Measurements from ENCODE around the gene IL1R2. TPM values are rescaled to one million over a fixed set of nuclear protein-coding genes. Genes with fewer than 3 reads are reported as not detected.

The IL1R2 gene
- total RNA-seq, 1 donor = 0.36 TPM

- Histone ChIP-seq H3K4me1 (ENCODE audit: insufficient read depth, low read length) (no peaks in the 10 kb centered on the region), H3K36me3 (ENCODE audit: insufficient read depth, low read length) (no peaks in the 10 kb centered on the region), H3K27me3 (ENCODE audit: insufficient read depth, low read length) (peaks cover 3% of the 10 kb centered on the region), H4K20me1 (ENCODE audit: insufficient read depth, low read length) (no peaks in the 10 kb centered on the region), H3K27ac (ENCODE audit: low read depth, low read length) (no peak overlapping the region), H2AFZ (ENCODE audit: low read length) (no peak overlapping the region), H3K9me3 (ENCODE audit: low read depth, low read length) (no peaks in the 10 kb centered on the region), H3K4me2 (ENCODE audit: insufficient read depth, low read length) (no peak overlapping the region), H3K79me2 (ENCODE audit: insufficient read depth, low read length) (no peaks in the 10 kb centered on the region), H3K4me3 (ENCODE audit: insufficient read depth, low read length) (no peak overlapping the region)
- TF ChIP-seq, protein P1, sequence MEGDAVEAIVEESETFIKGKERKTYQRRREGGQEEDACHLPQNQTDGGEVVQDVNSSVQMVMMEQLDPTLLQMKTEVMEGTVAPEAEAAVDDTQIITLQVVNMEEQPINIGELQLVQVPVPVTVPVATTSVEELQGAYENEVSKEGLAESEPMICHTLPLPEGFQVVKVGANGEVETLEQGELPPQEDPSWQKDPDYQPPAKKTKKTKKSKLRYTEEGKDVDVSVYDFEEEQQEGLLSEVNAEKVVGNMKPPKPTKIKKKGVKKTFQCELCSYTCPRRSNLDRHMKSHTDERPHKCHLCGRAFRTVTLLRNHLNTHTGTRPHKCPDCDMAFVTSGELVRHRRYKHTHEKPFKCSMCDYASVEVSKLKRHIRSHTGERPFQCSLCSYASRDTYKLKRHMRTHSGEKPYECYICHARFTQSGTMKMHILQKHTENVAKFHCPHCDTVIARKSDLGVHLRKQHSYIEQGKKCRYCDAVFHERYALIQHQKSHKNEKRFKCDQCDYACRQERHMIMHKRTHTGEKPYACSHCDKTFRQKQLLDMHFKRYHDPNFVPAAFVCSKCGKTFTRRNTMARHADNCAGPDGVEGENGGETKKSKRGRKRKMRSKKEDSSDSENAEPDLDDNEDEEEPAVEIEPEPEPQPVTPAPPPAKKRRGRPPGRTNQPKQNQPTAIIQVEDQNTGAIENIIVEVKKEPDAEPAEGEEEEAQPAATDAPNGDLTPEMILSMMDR (IDR thresholded peaks at IDR 0.05; ENCODE audit: extremely low read depth, low read depth, low read length) = peak; percentile 71
- DNase-seq (ENCODE audit: insufficient read length, low spot score, missing footprints) = peak; percentile 46
Measured at GRCh38 chr2:101983928-101984327, 7.8 kb upstream of the IL1R2 start.

DNA sequence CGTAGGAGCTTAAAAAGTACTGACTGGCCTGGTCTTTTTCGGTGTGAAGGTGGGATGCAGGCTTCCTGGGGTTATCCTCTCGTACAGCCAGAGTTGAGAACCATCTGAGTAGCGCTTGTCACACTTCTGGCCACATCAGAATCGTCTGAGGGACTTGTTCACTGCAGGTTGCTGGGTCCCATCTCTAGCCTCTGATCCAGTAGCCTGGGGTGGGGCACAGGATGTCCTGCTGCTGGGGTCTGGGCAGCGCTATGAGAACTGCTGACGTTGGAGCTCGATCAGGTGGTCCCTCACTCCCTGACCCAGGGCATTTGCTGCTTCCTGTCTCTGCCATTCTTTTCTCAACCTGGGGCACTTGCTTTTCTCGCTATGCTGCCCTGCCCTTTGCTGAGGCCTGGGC is 7.1 kb upstream of the IL1R2 start:
- no peak overlapping the region for H2AFZ ChIP-seq (ENCODE audit: low read length)
- no peak overlapping the region for H3K4me2 ChIP-seq (ENCODE audit: insufficient read depth, low read length)
- DNase-seq (ENCODE audit: insufficient read length, low spot score, missing footprints) = peak; percentile 47
- no peak overlapping the region for H3K4me3 ChIP-seq (ENCODE audit: insufficient read depth, low read length)
- H4K20me1 ChIP-seq (ENCODE audit: insufficient read depth, low read length) = no peaks in the 10 kb centered on the region
- no peaks in the 10 kb centered on the region for H3K36me3 ChIP-seq (ENCODE audit: insufficient read depth, low read length)
- H3K27me3 ChIP-seq (ENCODE audit: insufficient read depth, low read length) = peaks cover 3% of the 10 kb centered on the region
- H3K27ac ChIP-seq (ENCODE audit: low read depth, low read length) = no peak overlapping the region
- H3K9me3 ChIP-seq (ENCODE audit: low read depth, low read length) = no peaks in the 10 kb centered on the region
- TF ChIP-seq, protein P1 (IDR thresholded peaks at IDR 0.05; ENCODE audit: extremely low read depth, low read depth, low read length) = no peak
- H3K79me2 ChIP-seq (ENCODE audit: insufficient read depth, low read length) = no peaks in the 10 kb centered on the region
- no peaks in the 10 kb centered on the region for H3K4me1 ChIP-seq (ENCODE audit: insufficient read depth, low read length)

- Histone ChIP-seq H4K20me1 (ENCODE audit: insufficient read depth, low read length) (no peaks in the 10 kb centered on the region), H2AFZ (ENCODE audit: low read length) (no peak overlapping the region), H3K9me3 (ENCODE audit: low read depth, low read length) (no peaks in the 10 kb centered on the region), H3K27me3 (ENCODE audit: insufficient read depth, low read length) (peaks cover 3% of the 10 kb centered on the region), H3K27ac (ENCODE audit: low read depth, low read length) (no peak overlapping the region), H3K4me1 (ENCODE audit: insufficient read depth, low read length) (no peaks in the 10 kb centered on the region), H3K4me2 (ENCODE audit: insufficient read depth, low read length) (no peak overlapping the region), H3K36me3 (ENCODE audit: insufficient read depth, low read length) (no peaks in the 10 kb centered on the region), H3K4me3 (ENCODE audit: insufficient read depth, low read length) (no peak overlapping the region), H3K79me2 (ENCODE audit: insufficient read depth, low read length) (no peaks in the 10 kb centered on the region)
- TF ChIP-seq, protein P1 (IDR thresholded peaks at IDR 0.05; ENCODE audit: extremely low read depth, low read depth, low read length) = no peak
- peak; percentile 22 for DNase-seq (ENCODE audit: insufficient read length, low spot score, missing footprints)
Measured at GRCh38 chr2:101985101-101985792, 6.5 kb upstream of the IL1R2 start.

DNA sequence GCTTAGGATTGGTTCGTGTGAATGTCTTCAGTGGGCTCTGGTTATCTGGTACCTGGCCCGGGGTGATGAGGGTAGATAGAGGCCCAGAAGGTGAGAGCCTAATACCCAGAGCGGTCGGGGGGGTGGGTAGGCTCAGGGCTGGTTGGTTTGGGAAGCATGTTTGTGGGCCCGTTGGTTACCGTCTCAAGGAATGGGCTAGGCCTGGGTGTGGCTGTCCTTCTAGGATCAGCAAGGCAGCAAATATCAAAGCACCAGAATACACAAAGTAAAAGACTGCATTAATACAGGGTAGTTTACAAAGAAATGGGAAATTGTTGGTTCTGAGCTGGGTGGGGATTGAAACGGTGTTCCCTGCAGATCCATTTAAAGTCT is 6.0 kb upstream of the IL1R2 start:
- no peak overlapping the region for H3K4me2 ChIP-seq (ENCODE audit: insufficient read depth, low read length)
- no peaks in the 10 kb centered on the region for H3K36me3 ChIP-seq (ENCODE audit: insufficient read depth, low read length)
- TF ChIP-seq, protein P1 (IDR thresholded peaks at IDR 0.05; ENCODE audit: extremely low read depth, low read depth, low read length) = no peak
- H2AFZ ChIP-seq (ENCODE audit: low read length) = no peak overlapping the region
- no peaks in the 10 kb centered on the region for H3K79me2 ChIP-seq (ENCODE audit: insufficient read depth, low read length)
- no peak overlapping the region for H3K27ac ChIP-seq (ENCODE audit: low read depth, low read length)
- no peaks in the 10 kb centered on the region for H3K9me3 ChIP-seq (ENCODE audit: low read depth, low read length)
- no peaks in the 10 kb centered on the region for H4K20me1 ChIP-seq (ENCODE audit: insufficient read depth, low read length)
- H3K4me3 ChIP-seq (ENCODE audit: insufficient read depth, low read length) = no peak overlapping the region
- H3K4me1 ChIP-seq (ENCODE audit: insufficient read depth, low read length) = no peaks in the 10 kb centered on the region
- DNase-seq (ENCODE audit: insufficient read length, low spot score, missing footprints) = peak; percentile 13
- peaks cover 3% of the 10 kb centered on the region for H3K27me3 ChIP-seq (ENCODE audit: insufficient read depth, low read length)
